ENCODE data around the gene SNCB.
"Not testable (repeated sequence)": the region's sequence is repeated elsewhere in the genome, so short reads cannot be mapped to it uniquely, and the experiment has no call there.

Gene SNCB

DNA sequence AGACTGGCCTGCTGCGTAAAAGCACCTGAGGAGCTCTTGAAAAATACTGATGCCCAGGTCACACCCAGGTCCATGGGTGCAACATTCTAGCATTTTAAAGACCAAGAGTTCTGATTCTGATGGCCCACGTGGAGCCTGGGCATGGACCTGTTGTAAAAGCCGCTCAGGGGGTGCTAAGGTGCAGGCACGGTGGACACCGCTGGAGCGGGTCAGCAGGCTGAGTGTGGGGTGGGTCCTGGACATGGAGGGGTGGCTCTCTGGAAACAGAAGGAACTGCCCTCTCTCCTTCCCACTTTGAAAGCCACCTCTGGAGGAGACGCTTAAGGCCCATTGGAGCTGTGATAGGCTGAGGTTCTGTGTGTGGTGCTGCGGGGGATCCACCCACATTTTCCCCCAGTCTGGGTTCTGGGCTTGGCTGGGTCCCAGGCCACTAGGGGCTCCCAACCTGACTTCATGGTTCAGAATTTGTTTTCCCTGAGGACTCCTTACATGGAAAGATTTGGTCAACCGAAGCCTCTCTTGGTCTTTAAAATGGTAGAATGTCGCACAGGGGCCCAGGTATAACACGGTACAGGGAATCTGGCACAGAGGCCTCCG, 37.0 kb downstream of the SNCB start:
- H3K27ac ChIP-seq: no peak overlapping the region
- TF ChIP-seq, protein P1, sequence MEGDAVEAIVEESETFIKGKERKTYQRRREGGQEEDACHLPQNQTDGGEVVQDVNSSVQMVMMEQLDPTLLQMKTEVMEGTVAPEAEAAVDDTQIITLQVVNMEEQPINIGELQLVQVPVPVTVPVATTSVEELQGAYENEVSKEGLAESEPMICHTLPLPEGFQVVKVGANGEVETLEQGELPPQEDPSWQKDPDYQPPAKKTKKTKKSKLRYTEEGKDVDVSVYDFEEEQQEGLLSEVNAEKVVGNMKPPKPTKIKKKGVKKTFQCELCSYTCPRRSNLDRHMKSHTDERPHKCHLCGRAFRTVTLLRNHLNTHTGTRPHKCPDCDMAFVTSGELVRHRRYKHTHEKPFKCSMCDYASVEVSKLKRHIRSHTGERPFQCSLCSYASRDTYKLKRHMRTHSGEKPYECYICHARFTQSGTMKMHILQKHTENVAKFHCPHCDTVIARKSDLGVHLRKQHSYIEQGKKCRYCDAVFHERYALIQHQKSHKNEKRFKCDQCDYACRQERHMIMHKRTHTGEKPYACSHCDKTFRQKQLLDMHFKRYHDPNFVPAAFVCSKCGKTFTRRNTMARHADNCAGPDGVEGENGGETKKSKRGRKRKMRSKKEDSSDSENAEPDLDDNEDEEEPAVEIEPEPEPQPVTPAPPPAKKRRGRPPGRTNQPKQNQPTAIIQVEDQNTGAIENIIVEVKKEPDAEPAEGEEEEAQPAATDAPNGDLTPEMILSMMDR (conservative IDR thresholded peaks at IDR 0.05): no peak
- no peak for TF ChIP-seq ZFX (IDR thresholded peaks at IDR 0.05)

DNA sequence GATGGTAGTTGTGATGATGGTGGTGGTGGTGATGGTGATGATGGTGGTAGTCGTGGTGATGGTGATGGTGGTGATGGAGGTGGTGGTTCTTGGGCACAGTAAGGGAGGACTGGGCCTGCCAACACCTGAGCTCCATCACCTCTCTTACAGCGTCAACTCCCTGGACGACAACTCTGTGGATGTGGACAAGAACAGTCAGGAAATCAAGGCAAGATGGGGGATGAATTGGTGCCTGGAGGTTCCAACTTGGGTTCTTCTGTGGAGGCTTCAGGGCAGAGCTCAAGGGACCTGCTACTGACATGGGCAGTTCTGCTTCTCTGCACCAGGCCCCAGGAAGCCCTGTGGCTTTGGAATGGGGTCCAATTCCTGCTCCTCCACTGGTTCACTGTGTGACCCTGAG, 37.8 kb downstream of the SNCB start:
- H3K27ac ChIP-seq: no peak overlapping the region
- TF ChIP-seq, protein P1 (conservative IDR thresholded peaks at IDR 0.05): no peak
- TF ChIP-seq ZFX (IDR thresholded peaks at IDR 0.05): no peak

DNA sequence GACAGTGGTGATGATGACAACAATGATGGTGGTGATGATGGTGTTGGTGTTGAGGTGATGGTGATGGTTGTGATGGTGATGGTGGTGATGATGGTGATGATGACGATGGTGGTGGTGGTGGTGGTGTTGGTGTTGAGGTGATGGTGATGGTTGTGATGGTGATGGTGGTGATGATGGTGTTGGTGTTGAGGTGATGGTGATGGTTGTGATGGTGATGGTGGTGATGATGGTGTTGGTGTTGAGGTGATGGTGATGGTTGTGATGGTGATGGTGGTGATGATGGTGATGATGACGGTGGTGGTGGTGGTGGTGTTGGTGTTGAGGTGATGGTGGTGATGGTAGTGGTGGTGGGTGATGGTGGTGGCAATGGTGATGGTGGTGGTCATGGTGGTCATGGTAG, 38.7 kb downstream of the SNCB start:
- not testable (repeated sequence) for H3K27ac ChIP-seq

DNA sequence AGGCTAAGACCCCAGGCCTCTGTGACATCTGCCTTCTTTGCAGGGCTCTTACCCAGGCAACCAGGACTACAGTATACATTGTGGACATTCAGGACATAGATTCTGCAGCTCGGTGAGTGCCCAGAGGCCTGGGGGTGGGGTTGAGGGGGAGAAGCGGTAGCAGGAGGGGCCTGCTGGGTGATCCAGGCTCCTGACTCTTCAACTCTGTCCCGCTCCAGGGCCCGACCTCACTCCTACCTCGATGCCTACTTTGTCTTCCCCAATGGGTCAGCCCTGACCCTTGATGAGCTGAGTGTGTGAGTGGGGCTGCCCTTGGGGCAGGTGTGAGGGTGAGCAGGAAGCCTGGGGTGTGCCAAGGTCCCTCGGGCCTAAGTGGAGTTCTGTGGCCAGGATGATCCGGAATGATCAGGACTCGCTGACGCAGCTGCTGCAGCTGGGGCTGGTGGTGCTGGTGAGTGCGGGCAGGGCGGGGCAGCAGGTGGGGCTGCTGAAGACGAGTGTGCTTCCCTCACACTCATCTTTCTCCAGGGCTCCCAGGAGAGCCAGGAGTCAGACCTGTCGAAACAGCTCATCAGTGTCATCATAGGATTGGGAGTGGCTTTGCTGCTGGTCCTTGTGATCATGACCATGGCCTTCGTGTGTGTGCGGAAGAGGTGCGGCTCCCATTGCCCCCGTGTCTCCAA, 40.2 kb downstream of the SNCB start:
- no peak overlapping the region for H3K27ac ChIP-seq
- TF ChIP-seq ZFX (IDR thresholded peaks at IDR 0.05): no peak
- TF ChIP-seq, protein P1 (conservative IDR thresholded peaks at IDR 0.05): no peak

DNA sequence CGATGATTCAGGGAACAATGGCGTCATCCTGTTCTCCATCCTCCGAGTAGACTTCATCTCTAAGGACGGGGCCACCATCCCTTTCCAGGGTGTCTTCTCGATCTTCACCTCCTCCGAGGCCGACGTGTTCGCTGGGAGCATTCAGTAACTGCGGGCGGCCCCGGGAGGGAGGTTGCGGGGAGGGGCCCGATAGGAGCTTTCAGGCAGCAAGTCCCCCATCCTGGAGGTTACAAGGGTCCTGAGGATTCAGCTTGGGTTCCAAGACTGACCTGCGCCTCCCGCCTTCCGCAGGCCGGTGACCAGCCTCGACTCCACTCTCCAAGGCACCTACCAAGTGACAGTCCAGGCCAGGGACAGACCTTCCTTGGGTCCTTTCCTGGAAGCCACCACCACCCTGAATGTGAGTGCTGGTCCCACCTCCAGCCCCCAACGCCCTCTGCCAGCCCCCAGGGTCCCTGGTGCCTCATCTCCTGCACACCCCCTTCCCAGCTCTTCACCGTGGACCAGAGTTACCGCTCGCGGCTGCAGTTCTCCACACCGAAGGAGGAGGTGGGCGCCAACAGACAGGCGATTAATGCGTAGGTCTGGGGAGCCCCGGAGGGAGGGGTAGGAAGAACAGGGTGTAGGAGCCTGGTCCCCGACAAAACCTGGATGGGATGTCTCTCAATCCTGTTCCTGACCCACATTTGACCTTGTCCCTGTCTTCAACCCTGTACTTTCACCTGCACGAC, 41.1 kb downstream of the SNCB start:
- H3K27ac ChIP-seq: no peak overlapping the region
- TF ChIP-seq, protein P1 (conservative IDR thresholded peaks at IDR 0.05): no peak
- no peak for TF ChIP-seq ZFX (IDR thresholded peaks at IDR 0.05)

DNA sequence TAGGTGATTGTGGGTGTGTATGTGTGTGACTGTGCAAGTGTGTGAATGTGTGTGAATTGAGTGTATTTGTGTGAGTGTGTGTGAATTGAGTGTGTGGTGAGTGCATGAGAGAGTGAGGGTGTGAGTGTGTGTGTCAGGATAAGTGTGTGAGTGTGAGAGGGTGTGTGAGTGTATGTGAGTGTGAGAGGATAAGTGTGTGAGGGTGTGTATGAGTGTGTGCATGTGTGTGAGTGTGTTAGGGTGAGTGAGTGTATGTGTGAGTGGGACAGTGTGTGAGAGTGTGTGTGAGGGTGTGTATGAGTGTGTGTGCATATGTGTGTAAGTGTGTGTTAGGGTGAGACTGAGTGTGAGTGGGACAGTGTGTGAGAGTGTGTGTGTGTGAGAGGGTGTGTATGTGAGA, 42.0 kb downstream of the SNCB start:
- TF ChIP-seq, protein P1 (conservative IDR thresholded peaks at IDR 0.05): no peak
- TF ChIP-seq ZFX (IDR thresholded peaks at IDR 0.05): no peak
- no peak overlapping the region for H3K27ac ChIP-seq

DNA sequence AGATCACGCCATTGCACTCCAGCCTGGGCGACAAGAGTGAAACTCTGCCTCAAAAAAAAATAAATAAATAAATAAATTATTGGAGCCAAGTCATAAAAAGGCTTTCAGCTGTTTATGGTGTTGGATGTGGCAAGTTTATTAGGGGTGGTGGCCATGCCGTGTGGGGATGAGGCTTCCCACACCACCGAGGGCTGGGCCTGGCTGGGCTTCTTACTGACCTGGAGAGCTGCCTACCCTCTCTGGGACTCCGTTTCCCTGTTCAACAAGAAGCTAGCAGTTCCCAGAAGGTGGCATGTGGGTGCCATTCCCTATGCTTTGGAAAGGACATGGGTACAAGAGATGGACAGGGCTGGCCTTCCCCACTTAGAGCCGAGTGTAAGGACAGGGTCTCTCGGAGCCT, 42.9 kb downstream of the SNCB start:
- TF ChIP-seq, protein P1 (conservative IDR thresholded peaks at IDR 0.05): no peak
- TF ChIP-seq ZFX (IDR thresholded peaks at IDR 0.05): no peak
- no peak overlapping the region for H3K27ac ChIP-seq
